GM19468 (cell line): ENCODE measurements around the gene SYNDIG1.

Source experiments
- ATAC-seq: cut with Tn5 transposase; IDR thresholded peaks from one replicate; pipeline ENCODE4 v1.9.1; 2021; ENCODE audit warnings: mild to moderate bottlenecking, moderate library complexity, moderate number of reproducible peaks; ENCODE audit not compliant: unreplicated experiment; ENCODE audit errors: extremely low read depth

The SYNDIG1 gene

DNA sequence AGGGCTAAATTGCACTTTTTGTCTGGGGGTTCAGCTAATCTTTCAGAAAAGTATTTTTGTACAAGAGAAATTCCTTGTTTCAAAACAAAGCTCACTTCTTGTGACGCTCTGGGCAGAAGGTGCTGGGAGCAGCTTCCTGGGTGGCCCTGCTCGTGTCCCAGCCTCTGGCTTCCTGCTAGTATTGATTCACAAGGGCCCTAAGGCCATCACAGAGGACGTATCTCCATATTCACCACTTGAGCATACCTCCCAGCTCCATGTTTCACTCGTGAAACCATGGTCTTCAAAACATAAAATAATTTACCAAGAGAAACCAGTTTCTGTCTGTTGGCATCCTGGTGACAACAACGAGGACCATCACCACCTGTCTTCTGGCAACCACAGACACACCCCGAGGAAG, 49.1 kb downstream of the SYNDIG1 start:
- ATAC-seq: no peak

GRCh38 chr20:24519476-24519875, 50.0 kb downstream of the SYNDIG1 start:
- no peak for ATAC-seq

GRCh38 chr20:24521032-24521431, 51.6 kb downstream of the SYNDIG1 start:
- no peak for ATAC-seq

GRCh38 chr20:24522452-24523330, 53.3 kb downstream of the SYNDIG1 start:
- ATAC-seq: no peak

GRCh38 chr20:24523661-24524060, 54.2 kb downstream of the SYNDIG1 start:
- ATAC-seq: no peak

DNA sequence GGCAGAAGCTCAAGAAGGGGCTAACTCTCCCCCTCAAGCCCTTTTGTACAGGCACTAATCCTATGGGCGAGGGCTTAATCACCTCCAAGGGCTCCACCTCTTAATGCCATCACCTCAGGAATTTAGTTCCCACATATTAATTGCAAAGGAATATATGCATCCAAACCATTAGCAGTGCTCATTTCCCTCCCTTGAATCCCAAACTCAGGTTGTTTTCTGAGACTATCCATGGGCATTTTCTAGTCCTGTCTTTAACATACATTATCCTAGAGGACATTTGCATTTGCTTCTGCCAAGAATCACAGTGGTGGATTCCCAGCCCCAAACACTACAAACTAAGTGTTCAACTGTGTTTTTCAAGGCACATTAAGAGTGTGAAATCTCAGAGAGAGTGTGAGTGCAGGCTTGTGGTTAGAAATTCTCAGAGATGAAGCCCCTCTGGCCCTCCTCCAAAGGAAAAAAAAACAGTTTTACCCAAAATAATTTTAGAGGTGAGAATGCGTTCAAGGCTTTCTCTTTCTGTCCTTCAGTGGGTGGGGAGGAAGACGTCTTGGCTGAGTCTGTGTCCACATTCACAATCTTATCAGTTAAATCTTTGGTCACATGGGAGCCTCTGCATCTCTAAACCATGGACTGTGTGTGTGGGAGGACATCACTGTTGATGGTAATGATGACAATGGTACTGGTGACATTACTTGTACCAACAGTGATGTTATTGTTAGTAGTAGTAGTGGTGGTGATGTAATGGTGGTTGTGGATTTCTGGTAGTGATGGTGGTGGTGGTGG, 59.3 kb downstream of the SYNDIG1 start:
- no peak for ATAC-seq

- ATAC-seq: no peak
Measured at GRCh38 chr20:24529369-24529719, 59.9 kb downstream of the SYNDIG1 start.

DNA sequence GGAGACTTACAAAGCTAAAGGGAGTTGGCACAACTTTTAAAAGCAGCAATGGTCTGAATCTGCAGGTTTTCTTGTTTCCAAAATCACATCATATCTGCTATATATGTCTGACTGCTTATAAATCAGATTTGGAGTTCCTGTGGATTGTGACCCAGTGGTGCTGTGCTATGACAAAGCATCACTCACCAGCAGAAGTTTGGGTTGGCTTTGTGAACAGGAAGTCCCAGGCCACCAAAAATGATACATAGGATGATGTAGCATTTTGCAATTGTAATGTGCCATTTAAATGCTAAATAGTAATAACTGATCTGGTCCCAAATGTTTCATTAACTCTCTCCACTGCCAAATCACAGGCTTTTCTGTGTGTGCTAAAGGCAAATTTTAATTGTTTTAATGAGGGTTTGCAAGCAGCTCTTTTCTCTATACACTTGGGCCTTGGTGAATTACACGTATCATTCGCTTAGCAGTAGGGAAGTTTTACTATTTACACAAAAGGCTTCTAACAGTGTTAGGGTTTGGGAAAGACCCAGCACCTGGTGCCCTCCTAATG, 60.8 kb downstream of the SYNDIG1 start:
- ATAC-seq: no peak

DNA sequence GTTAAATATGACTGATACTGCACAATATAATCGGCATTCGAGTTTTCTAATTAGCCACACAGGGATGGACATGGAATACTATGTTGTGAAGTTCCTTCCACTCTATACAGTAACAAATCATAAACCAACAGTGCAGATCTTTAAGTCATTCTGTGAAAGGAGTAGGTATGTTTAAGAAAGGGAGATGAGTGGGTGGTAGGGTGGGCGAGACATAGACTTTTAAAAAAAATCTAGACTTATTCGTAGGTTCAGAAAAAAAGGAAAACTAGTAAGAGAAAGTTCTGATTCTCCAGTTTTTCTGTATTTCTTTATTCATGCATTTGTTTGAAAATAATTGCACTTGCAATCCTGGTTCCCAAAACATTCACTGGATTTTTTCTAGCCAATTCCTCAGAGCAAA, 61.8 kb downstream of the SYNDIG1 start:
- no peak for ATAC-seq

DNA sequence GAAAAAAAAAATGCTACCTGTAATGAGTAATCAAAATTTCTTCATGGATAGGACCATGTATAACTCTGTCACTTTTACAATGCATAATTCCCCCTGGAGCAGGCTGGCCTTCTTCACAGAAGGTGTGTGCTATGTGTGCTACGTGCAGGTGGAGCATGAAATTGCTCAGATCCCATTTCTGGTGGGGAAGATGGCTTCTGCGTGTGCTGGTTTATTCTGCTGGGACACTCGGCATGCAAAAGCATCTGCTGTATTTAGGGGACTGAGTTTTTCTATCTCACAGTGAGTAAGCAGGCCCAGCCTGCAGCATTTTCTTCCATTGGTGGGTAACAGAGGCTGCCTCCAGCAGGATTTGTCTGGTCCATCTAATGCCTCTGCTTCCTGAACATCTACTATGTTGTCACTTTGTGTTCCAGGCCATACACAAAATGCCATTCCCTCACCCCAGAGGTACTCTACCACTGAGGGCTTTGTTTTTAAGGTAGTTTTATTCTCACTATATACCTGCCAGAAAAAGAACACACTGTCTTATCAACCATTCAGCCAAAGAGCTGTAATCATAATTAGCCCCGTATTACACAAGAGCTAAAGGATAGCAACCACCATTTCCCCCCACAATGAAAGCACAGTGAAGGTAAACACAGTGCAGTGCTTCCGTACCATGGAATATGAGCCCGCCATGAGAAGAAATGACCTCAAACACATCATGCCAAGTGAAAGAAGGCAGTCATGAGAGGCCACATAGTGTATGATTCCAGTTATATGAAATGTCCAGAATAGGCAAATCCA, 62.4 kb downstream of the SYNDIG1 start:
- ATAC-seq: no peak

GRCh38 chr20:24533449-24533848, 64.0 kb downstream of the SYNDIG1 start:
- no peak for ATAC-seq

DNA sequence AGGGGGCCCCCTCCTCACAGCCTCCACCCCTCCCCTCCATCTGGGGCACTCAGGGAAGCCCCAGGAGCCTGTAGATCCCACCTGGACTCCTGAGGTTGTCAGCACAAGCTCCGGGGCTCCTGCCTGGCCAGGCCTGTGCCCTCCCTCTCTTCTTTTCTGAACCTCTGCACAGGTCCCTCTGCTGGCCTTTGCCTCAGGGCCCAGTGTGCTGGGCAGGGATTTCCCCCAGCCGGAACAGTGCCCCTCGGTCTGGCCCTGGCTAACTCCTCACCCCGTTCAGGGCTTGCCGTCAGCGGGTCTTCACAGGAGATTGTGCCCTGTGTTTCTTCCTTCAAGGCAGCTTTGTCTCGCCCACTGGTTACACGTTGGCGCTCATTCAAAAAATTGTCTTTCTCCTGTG, 64.9 kb downstream of the SYNDIG1 start:
- no peak for ATAC-seq

DNA sequence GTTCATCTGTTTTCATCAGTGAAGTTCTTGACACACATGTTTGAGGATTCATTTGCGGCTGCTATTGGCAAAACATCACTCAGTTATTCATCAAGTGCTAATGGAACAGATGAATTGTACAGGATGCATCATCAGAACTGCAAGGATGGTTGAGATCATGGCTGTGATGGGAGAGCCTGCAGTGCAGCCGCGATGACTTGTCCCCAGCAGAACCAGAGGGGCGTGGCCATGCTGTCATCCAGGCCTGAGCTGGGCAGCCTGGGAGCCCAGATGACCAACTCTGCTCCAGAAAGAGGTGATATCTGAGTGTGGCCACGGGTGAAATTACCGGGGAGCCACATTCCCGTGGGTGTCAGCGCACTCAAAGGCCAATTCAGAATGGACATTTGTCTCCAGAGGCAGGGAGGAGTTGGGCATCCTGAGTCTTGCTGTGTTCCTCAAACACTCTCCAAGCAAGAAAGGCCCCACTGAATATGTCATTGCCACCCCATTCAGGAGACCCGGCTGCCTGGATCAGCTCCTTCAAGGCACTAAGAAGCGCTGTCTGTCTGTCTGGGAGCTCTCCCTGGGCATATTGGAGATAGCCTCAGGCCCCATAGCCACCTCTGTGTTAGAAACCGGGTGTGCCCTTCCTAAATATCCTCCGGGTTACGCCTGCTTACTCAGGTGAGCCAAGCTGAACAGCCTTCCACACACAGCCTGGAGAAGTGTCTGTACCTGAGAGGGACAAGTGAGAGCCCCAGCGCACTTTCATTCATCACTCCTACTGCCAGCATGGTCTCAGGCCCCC, 66.7 kb downstream of the SYNDIG1 start:
- no peak for ATAC-seq

DNA sequence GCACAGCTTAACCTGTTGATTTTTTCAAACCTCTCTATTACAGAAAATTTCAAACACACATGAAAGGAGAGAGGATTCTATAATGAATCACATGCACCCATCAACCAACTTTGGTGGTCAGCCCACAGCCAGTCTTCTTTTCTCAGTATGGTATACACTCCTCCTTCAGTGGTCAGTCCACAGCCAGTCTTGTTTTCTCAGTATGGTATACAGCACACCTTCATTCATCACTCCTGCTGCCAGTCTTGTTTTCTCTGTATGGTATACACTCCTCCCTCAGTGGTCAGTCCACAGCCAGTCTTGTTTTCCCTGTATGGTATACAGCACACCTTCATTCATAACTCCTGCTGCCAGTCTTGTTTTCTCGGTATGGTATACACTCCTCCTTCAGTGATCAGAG, 67.8 kb downstream of the SYNDIG1 start:
- no peak for ATAC-seq

DNA sequence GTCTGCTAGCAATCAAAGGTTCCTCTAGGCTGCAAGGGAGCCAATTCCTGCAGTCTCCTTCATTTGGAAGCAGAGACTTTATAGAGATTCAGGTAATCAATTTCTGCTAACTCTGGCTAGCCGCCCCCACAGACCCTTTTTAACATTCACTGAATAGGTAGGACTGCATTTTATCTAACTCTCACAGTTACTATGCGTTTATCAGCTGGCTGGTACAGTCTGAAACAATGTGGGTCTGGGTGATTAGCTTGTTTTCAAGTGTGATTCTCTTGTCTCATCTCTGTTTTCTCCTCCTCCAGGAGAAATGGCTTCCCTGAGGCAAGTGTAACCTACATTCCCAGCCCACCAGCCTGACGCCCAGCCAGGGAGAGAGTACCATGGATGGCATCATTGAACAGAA, 73.3 kb downstream of the SYNDIG1 start:
- ATAC-seq: no peak

- ATAC-seq: no peak
Measured at GRCh38 chr20:24543168-24543567, 73.7 kb downstream of the SYNDIG1 start.

- no peak for ATAC-seq
Measured at GRCh38 chr20:24543741-24544140, 74.3 kb downstream of the SYNDIG1 start.

- no peak for ATAC-seq
Measured at GRCh38 chr20:24544371-24544770, 74.9 kb downstream of the SYNDIG1 start.

DNA sequence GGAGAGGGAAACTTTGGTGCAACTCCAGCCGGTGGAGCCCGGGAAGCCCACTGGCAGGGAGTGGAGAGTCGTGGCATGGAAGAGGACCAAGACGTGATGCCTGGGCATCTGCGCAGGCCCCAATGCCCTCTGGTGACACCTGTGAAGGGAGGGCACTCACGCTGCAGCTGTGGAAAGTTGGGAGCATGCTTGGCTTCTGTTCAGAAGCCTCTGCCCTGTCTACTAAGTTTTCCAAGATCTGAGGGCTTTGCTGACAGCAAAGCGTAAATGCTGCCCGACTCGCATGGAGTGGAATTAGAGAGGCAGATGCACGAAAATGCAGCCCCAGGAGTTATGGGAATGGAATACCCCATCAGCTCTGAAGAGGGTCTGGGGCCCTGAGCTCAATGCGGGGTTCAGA, 75.7 kb downstream of the SYNDIG1 start:
- ATAC-seq: no peak
